HepG2 (cell line): ENCODE results near the gene ANXA9. TPM values are rescaled to one million over a fixed set of nuclear protein-coding genes. Genes with fewer than 3 reads are reported as not detected.

Source experiments
- CCDC6 ChIP-seq: sonication (generic); formaldehyde crosslinking; IDR thresholded peaks from 2 replicates; pipeline ENCODE4 v1.8.1; 2022; ENCODE audit warnings: mild to moderate bottlenecking, missing genetic modification reagents, moderate library complexity
- CHD2 ChIP-seq: IDR thresholded peaks from 2 replicates; pipeline ENCODE4 v1.6.1; 2011; ENCODE audit warnings: low read depth, low read length, improper control_type of control experiment
- CREB3 ChIP-seq: sonication (generic); formaldehyde crosslinking; IDR thresholded peaks from 2 replicates; pipeline ENCODE4 v1.5.0; 2020; ENCODE audit warnings: missing genetic modification reagents
- ELF3 ChIP-seq: IDR thresholded peaks from 2 replicates; pipeline ENCODE4 v1.6.1; 2016; ENCODE audit warnings: missing genetic modification reagents, missing compliant biosample characterization
- IKZF4 ChIP-seq: sonication (generic); formaldehyde crosslinking; IDR thresholded peaks from 2 replicates; pipeline ENCODE4 v1.5.1; 2020; ENCODE audit warnings: borderline replicate concordance, mild to moderate bottlenecking, low read depth, missing genetic modification reagents; ENCODE audit errors: not compliant biosample characterization
- JUND ChIP-seq: sonication (generic); formaldehyde crosslinking; IDR thresholded peaks from 2 replicates; pipeline ENCODE4 v1.8.0; 2022; ENCODE audit warnings: mild to moderate bottlenecking, missing genetic modification reagents
- RAD51 ChIP-seq: fragments of 450-650 bp; IDR thresholded peaks from 2 replicates; pipeline ENCODE4 v1.6.1; 2016; ENCODE audit warnings: borderline replicate concordance
- TRAFD1 ChIP-seq: sonication (generic); formaldehyde crosslinking; IDR thresholded peaks from 2 replicates; pipeline ENCODE4 v1.5.1; 2020; ENCODE audit warnings: missing genetic modification reagents, mild to moderate bottlenecking, borderline replicate concordance
- UBTF ChIP-seq: sonication (generic); formaldehyde crosslinking; IDR thresholded peaks from 2 replicates; pipeline ENCODE4 v1.4.0; 2020; ENCODE audit warnings: mild to moderate bottlenecking, missing genetic modification reagents
- ZBTB26 ChIP-seq: IDR thresholded peaks from 2 replicates; pipeline ENCODE4 v1.6.1; 2016; ENCODE audit warnings: missing compliant biosample characterization, missing genetic modification reagents, borderline replicate concordance
- ZBTB8A ChIP-seq: sonication (generic); formaldehyde crosslinking; IDR thresholded peaks from 2 replicates; pipeline ENCODE4 v1.4.0; 2020; ENCODE audit warnings: mild to moderate bottlenecking, low read depth, missing genetic modification reagents, borderline replicate concordance
- ZMYM2 ChIP-seq: sonication (generic); formaldehyde crosslinking; IDR thresholded peaks from 2 replicates; pipeline ENCODE4 v1.8.0; 2022; ENCODE audit warnings: mild to moderate bottlenecking, missing genetic modification reagents
- ZMYM4 ChIP-seq: sonication (generic); formaldehyde crosslinking; IDR thresholded peaks from 2 replicates; pipeline ENCODE4 v1.8.1; 2023; ENCODE audit warnings: mild to moderate bottlenecking, missing genetic modification reagents
- ZNF260 ChIP-seq: sonication (generic); formaldehyde crosslinking; IDR thresholded peaks from 2 replicates; pipeline ENCODE4 v1.4.0; 2020; ENCODE audit warnings: missing genetic modification reagents, low read depth, mild to moderate bottlenecking, borderline replicate concordance
- ZNF574 ChIP-seq: sonication (generic); formaldehyde crosslinking; IDR thresholded peaks from 2 replicates; pipeline ENCODE4 v1.4.0; 2020; ENCODE audit warnings: missing genetic modification reagents
- ZNF598 ChIP-seq: sonication (generic); formaldehyde crosslinking; IDR thresholded peaks from 2 replicates; pipeline ENCODE4 v1.5.1; 2020; ENCODE audit warnings: mild to moderate bottlenecking, missing genetic modification reagents, borderline replicate concordance
- polyA plus RNA-seq, 8 experiments: library from polyadenylated mRNA; depleted of rRNA in 3 of 8; stranded (reverse) in 7 of 8; unstranded in 1 of 8; fragments of >200 nt; fragmentation: Illumina TruSeq in 4 of 8; extraction: Trizol in 4 of 8; gene quantifications; 2 replicates each; pipeline versions ENCODE4 v1.2.1 to v1.2.3, GENCODE V29; 2011 to 2016; ENCODE audit warnings: low read depth in 4 of 8, missing spikeins in 1 of 8, mixed read lengths in 1 of 8; ENCODE audit not compliant: insufficient read depth in 1 of 8
- total RNA-seq, 5 experiments: library from RNA; depleted of rRNA; stranded (reverse); fragments of >200 nt; fragmentation: Illumina TruSeq; extraction: Trizol; gene quantifications; 2 replicates each; pipeline ENCODE4 v1.2.3, GENCODE V29; 2016; ENCODE audit warnings: low read depth in 1 of 5

The ANXA9 gene
- total and polyA plus RNA-seq, 2 of the 13 experiments (the other 11 are each of a cell fraction or from before 2014, with no cell fraction given): 13.3 to 23.9 TPM

DNA sequence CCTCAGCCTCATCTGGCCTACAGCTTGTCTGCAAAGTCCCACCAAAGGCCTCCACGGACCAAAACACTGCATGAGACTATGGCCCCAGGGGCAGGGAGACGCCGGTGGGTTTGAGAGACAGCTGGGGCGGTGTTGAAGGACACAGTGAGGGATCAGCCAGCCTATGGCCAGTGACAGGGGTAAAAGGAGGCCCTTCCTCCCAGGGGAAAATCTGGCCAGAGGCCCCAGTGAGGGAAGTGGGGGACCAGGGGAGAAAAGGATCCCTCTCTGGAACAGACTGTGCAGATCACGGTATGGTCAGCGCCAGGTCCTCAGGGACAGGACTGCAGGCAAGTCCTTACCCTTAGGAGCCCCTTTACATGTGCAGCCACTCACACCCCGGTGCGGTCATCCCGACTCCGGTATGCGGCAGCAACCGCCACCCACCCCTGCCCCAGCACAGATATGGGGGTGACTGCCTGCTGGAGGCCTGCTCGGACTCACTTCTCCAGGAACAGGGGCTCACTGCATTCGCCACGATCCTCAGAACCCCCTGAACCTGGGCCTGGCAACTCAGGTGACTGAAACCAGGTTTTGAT, 8.7 kb upstream of the ANXA9 start (continued):
- TF ChIP-seq IKZF4 (no peak), ZBTB8A (CRISPR knock-in tag) (no peak), ZNF574 (CRISPR knock-in tag) (no peak), RAD51 (no peak), CREB3 (CRISPR knock-in tag) (no peak), UBTF (peak; percentile 37; the same call in 1 of the 2 replicates), CHD2 (no peak), CCDC6 (CRISPR knock-in tag) (no peak), ZNF260 (no peak), ELF3 (CRISPR knock-in tag) (no peak), ZMYM2 (CRISPR knock-in tag) (no peak), ZMYM4 (CRISPR knock-in tag) (no peak), ZBTB26 (CRISPR knock-in tag) (0 out of 2 replicates have a peak, but pooled peaks have one; percentile 29), TRAFD1 (CRISPR knock-in tag) (no peak), ZNF598 (CRISPR knock-in tag) (no peak), JUND (no peak)
